Calu3 (cell line): ENCODE results near the gene LINC00237. TPM values are rescaled to one million over a fixed set of nuclear protein-coding genes. Genes with fewer than 3 reads are reported as not detected.

ENCODE experiments used
- BruUV-seq: library from RNA; stranded (reverse); fragments of 400-500 nt; replicated peaks from 2 replicates; lab custom pipeline; 2021; lab: Mats Ljungman, UMichigan
- CTCF ChIA-PET: fragments of 300-600 bp; sonication (Branson Sonifier 250); formaldehyde crosslinking; loops from one replicate; lab custom pipeline; 2022; ENCODE audit warnings: antibody characterized with exemption; lab: Charles Lee
- DNase-seq: peaks from one replicate; pipeline ENCODE4 v3.0.0; 2022
- H3K27ac Mint-ChIP-seq: one replicate; pipeline ENCODE4 v1.8.0; 2022; ENCODE audit warnings: mixed read lengths; ENCODE audit not compliant: unreplicated experiment
- H3K27me3 Mint-ChIP-seq: one replicate; pipeline ENCODE4 v1.8.0; 2022; ENCODE audit warnings: mixed read lengths; ENCODE audit not compliant: unreplicated experiment
- H3K36me3 Mint-ChIP-seq: one replicate; pipeline ENCODE4 v1.8.0; 2022; ENCODE audit warnings: mild to moderate bottlenecking, moderate library complexity, mixed read lengths; ENCODE audit not compliant: insufficient read depth, unreplicated experiment
- H3K4me1 Mint-ChIP-seq: one replicate; pipeline ENCODE4 v1.8.0; 2022; ENCODE audit warnings: mild to moderate bottlenecking, low read depth, mixed read lengths; ENCODE audit not compliant: unreplicated experiment
- H3K4me3 Mint-ChIP-seq: one replicate; pipeline ENCODE4 v1.8.0; 2022; ENCODE audit warnings: mild to moderate bottlenecking, low read depth, moderate library complexity, mixed read lengths; ENCODE audit not compliant: unreplicated experiment
- H3K9me3 Mint-ChIP-seq: one replicate; pipeline ENCODE4 v1.8.0; 2022; ENCODE audit warnings: low read depth, mixed read lengths; ENCODE audit not compliant: unreplicated experiment
- CTCF ChIP-seq: fragments of 200-600 bp; IDR thresholded peaks from one replicate; pipeline ENCODE4 v1.8.0; 2022; ENCODE audit warnings: antibody characterized with exemption; ENCODE audit not compliant: unreplicated experiment
- intact Hi-C: fragments of 100-400 bp; cut with micrococcal nuclease; formaldehyde crosslinking; loops from one replicate; pipeline ENCODE4 v1.10.0; 2022; ENCODE audit not compliant: unreplicated experiment
- total RNA-seq: library from RNA; stranded (reverse); gene quantifications from 2 replicates; pipeline ENCODE4 v1.2.3, GENCODE V29; 2022

Gene LINC00237
- total RNA-seq, 1 experiment from 2014 or later = not detected

GRCh38 chr20:21129861-21130260 is 23.7 kb upstream of the LINC00237 start:
- Mint-ChIP-seq H3K4me3 (no peak overlapping the region), H3K36me3 (peaks cover 12% of the 10 kb centered on the region), H3K9me3 (no peaks in the 10 kb centered on the region), H3K27ac (no peak overlapping the region), H3K4me1 (no peaks in the 10 kb centered on the region), H3K27me3 (no peaks in the 10 kb centered on the region)
- no peak for TF ChIP-seq CTCF
- no peak for DNase-seq
- intact Hi-C loops = no loop called here
- no TSS peak for BruUV-seq
- CTCF ChIA-PET = no interaction called here

- H3K4me3 Mint-ChIP-seq = peak overlapping the region; percentile 76
- intact Hi-C loops = no loop called here
Observed at GRCh38 chr20:21127201-21127981, 21.2 kb upstream of the LINC00237 start.

GRCh38 chr20:21126581-21126870 is 20.4 kb upstream of the LINC00237 start:
- Mint-ChIP-seq H3K27me3 (no peaks in the 10 kb centered on the region), H3K27ac (no peak overlapping the region), H3K9me3 (no peaks in the 10 kb centered on the region), H3K4me3 (peak overlapping the region; percentile 76), H3K36me3 (peaks cover 12% of the 10 kb centered on the region), H3K4me1 (no peaks in the 10 kb centered on the region)
- TF ChIP-seq CTCF = no peak
- intact Hi-C loops = no loop called here
- no peak for DNase-seq
- BruUV-seq = no TSS peak
- CTCF ChIA-PET = no interaction called here

More at GRCh38 chr20:21127201-21127981, 21.2 kb upstream of the LINC00237 start:
- H3K9me3 Mint-ChIP-seq = no peaks in the 10 kb centered on the region
- no peaks in the 10 kb centered on the region for H3K4me1 Mint-ChIP-seq
- CTCF ChIA-PET = no interaction called here
- TF ChIP-seq CTCF = no peak
- H3K27ac Mint-ChIP-seq = no peak overlapping the region
- no peak for DNase-seq
- BruUV-seq = TSS peak; percentile 53
- no peaks in the 10 kb centered on the region for H3K27me3 Mint-ChIP-seq
- peaks cover 12% of the 10 kb centered on the region for H3K36me3 Mint-ChIP-seq

- no TSS peak for BruUV-seq
- no peaks in the 10 kb centered on the region for H3K27me3 Mint-ChIP-seq
- H3K9me3 Mint-ChIP-seq = no peaks in the 10 kb centered on the region
- no peaks in the 10 kb centered on the region for H3K4me1 Mint-ChIP-seq
- DNase-seq = peak; percentile 87
- TF ChIP-seq CTCF = no peak
- intact Hi-C loops = no loop called here
- CTCF ChIA-PET = no interaction called here
- H3K27ac Mint-ChIP-seq = no peak within 1 kb of the TSS
- peak within 1 kb of the TSS; percentile 76 for H3K4me3 Mint-ChIP-seq
- H3K36me3 Mint-ChIP-seq = peaks cover 12% of the 10 kb centered on the region
Observed at GRCh38 chr20:21125849-21126580, 19.9 kb upstream of the LINC00237 start, which contains the start of gene KIZ. TSS of gene KIZ (plus strand) at chr20:21126082. CDS start at chr20:21126116, 34 bp downstream.
